Mucosa of rectum (tissue), 2 donors: ENCODE results near the gene TAF5L.
A peak's percentile ranks its signal among the peaks of the same experiment; 100 is the strongest.

Experiments used
- H3K27ac ChIP-seq, 2 donors: one replicate each; pipeline ENCODE4 v1.7.0; 2013; ENCODE audit warnings: inconsistent platforms in 2 of 2, low read depth in 2 of 2, low read length in 2 of 2
- H3K27me3 ChIP-seq, 2 donors: one replicate each; pipeline ENCODE4 v1.7.0; 2013; ENCODE audit warnings: low read length in 2 of 2; ENCODE audit not compliant: control insufficient read depth in 2 of 2, insufficient read depth in 2 of 2
- H3K36me3 ChIP-seq, 2 donors: one replicate each; pipeline ENCODE4 v1.7.0; 2013; ENCODE audit warnings: low read length in 2 of 2; ENCODE audit not compliant: control insufficient read depth in 2 of 2, insufficient read depth in 2 of 2
- H3K4me1 ChIP-seq, 2 donors: one replicate each; pipeline ENCODE4 v1.7.0; 2013; ENCODE audit warnings: low read length in 2 of 2, mild to moderate bottlenecking in 1 of 2; ENCODE audit not compliant: control insufficient read depth in 2 of 2, insufficient read depth in 2 of 2
- H3K4me3 ChIP-seq, 2 donors: one replicate each; pipeline ENCODE4 v1.7.0; 2013; ENCODE audit warnings: low read length in 2 of 2
- H3K9ac ChIP-seq, 2 donors: one replicate each; pipeline ENCODE4 v1.7.0; 2013; ENCODE audit warnings: low read length in 2 of 2, low read depth in 1 of 2, mild to moderate bottlenecking in 1 of 2
- H3K9me3 ChIP-seq, 2 donors: one replicate each; pipeline ENCODE4 v1.7.0; 2013; ENCODE audit warnings: low read length in 2 of 2; ENCODE audit not compliant: control insufficient read depth in 2 of 2
- donor health status: healthy.
- donor health status: Normal muscosa, but diverticular disease.

The TAF5L gene

DNA sequence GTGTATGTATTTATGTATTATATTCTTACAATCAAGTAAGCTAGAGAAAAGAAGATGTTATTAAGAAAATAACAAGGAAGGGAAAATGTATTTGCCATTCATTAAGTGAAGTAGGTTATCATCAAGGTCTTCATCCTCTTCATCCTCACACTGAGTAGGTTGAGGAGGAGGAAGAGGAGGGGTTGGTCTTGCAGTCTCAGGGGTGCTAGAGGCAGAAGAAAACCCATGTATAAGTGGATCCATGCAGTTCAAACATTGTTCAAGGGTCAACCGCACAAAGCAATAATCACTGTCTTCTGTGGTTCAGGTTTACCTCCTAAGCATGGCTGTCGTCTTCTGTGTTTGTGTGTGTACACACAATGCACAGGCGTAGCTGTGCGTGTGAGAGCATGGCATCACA, 17.0 kb upstream of the TAF5L start:
- peaks cover 3 to 5% of the 10 kb centered on the region in 2 donors for H3K4me1 ChIP-seq
- H3K36me3 ChIP-seq = peaks cover 24 to 30% of the 10 kb centered on the region in 2 donors
- no peaks in the 10 kb centered on the region for H3K9me3 ChIP-seq
- no peak overlapping the region for H3K4me3 ChIP-seq
- no peak overlapping the region for H3K9ac ChIP-seq
- no peak overlapping the region for H3K27ac ChIP-seq
- H3K27me3 ChIP-seq = no peaks in the 10 kb centered on the region

DNA sequence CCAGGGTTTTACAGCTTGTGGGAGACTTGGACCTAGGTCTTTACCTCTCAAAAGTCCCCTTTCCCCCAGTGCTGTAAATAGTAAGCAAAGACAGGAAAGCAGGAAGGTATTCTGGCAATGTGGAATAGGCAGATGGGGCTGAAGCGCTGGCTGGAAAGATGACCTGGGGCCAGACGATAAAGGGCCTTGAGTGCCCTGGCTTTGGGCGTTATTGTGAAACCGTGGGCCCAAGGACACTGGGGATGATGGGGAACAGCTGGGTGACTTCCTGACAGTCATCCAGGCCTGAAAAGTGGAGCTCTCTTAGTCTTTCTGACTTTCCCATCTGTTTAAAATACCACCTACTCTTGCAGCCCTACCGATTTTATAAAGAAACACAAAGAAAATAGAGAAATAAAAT, 16.5 kb upstream of the TAF5L start:
- Histone ChIP-seq H3K27me3 (no peaks in the 10 kb centered on the region), H3K4me1 (peaks cover 3 to 5% of the 10 kb centered on the region in 2 donors), H3K4me3 (no peak overlapping the region), H3K36me3 (peaks cover 25 to 28% of the 10 kb centered on the region in 2 donors), H3K9me3 (no peaks in the 10 kb centered on the region), H3K9ac (no peak overlapping the region), H3K27ac (no peak overlapping the region)

DNA sequence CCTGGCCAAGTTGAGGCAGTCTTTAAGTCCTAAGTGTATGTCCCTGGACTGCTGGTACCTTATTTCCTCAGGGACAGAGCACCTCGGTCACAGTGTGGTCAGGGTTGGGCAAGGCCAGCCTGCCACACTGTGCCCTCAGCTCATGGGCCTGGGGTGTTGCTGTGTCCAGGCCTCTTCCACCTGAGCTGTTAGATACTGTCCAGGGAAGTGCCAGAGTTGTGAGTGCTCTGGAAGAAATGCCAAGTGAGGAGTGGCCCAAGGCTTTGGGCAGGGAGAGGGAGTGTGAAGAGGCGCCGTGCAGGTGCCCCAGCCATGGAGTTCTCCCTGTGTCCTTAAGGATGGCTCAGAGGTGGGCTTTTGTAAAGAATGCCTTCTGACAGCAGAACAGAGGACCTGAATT, 15.4 kb upstream of the TAF5L start:
- H3K27ac ChIP-seq = no peak overlapping the region
- no peaks in the 10 kb centered on the region for H3K27me3 ChIP-seq
- no peak overlapping the region for H3K4me3 ChIP-seq
- H3K4me1 ChIP-seq = peaks cover 3 to 5% of the 10 kb centered on the region in 2 donors
- H3K9me3 ChIP-seq = no peaks in the 10 kb centered on the region
- no peak overlapping the region for H3K9ac ChIP-seq
- peaks cover 26 to 30% of the 10 kb centered on the region in 2 donors for H3K36me3 ChIP-seq

DNA sequence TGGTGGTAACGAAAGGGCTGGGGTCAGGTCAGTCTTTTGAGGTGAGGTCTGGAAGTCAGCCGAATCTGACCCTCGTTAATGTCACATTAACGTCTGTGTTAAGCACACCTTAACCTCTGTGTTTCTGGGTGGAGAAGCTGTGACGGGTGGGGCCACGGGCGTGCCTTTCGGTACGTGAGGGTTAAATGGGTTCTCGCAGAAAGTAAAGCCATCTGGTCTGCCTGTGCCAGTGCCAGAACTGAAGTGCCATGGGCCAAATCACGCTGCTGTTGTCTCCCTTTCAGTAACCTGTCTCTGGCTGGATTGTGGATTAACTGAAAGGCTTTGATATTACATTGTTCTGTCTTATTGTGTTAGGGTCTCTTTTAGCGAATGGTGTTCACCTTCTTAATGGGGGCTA, 14.5 kb upstream of the TAF5L start:
- Histone ChIP-seq H3K4me1 (peaks cover 3 to 5% of the 10 kb centered on the region in 2 donors), H3K27me3 (no peaks in the 10 kb centered on the region), H3K9me3 (no peaks in the 10 kb centered on the region), H3K27ac (no peak overlapping the region), H3K4me3 (no peak overlapping the region), H3K9ac (no peak overlapping the region), H3K36me3 (peaks cover 32% of the 10 kb centered on the region in 2 donors)

DNA sequence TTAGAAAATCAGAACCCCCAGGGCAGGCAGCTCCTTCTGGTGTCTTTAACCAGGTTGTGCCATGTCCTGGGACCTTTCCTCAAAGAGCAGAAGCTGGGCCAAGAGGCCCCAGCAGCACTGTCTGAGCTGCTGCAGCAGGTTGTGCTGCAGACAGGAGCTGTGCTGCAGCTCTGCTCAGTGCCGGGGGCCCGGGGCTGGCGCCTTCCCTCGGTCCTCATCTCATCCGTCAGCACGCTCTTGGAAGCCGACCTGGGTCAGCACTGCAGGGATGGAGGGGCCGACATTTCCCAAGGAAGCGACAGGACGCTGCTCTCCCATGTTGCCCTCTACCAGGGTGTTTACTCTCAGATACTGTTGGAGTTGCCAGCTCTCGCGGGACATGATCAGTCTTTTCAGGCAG, 11.8 kb upstream of the TAF5L start:
- peaks cover 31 to 33% of the 10 kb centered on the region in 2 donors for H3K36me3 ChIP-seq
- no peaks in the 10 kb centered on the region for H3K9me3 ChIP-seq
- H3K4me3 ChIP-seq = no peak overlapping the region
- peaks cover 3 to 5% of the 10 kb centered on the region in 2 donors for H3K4me1 ChIP-seq
- H3K9ac ChIP-seq = no peak overlapping the region
- no peak overlapping the region for H3K27ac ChIP-seq
- H3K27me3 ChIP-seq = no peaks in the 10 kb centered on the region

DNA sequence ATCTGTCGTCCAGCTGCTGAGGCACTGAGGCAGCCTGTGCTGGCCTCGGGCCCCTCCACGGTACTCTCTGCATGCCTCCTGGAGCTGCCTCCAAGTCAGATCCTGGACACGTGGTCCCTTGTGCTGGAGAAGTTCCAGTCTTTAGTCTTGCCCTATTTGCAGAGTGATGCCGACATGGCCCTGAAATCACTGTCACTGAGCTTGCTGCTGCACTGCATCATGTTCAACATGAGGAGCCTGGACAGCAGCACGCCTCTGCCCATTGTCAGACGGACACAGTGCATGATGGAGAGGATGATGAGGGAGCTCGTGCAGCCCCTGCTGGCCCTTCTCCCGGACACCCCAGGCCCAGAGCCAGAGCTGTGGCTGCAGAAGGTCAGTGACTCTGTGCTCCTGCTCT, 10.1 kb upstream of the TAF5L start:
- peaks cover 31 to 33% of the 10 kb centered on the region in 2 donors for H3K36me3 ChIP-seq
- no peaks in the 10 kb centered on the region for H3K27me3 ChIP-seq
- H3K9ac ChIP-seq = no peak overlapping the region

DNA sequence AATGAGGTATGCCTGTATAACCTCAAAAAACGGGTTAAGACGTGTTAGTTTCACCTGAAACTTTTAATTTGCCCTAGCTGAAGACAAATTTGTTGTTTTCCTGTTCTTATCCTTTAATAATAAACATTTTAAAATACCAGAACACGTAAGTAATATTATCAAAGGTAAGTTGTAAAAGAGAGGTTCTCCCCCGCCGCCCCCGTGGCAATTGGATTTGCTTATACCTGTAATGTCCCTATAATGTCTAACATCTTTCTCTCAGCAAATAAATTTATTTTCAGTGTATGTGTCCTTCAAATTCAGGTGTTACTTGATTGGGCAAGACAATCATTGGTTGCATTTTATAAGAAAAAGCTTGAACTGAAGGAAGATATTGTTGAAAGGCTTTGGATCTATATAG, 6.0 kb upstream of the TAF5L start:
- no peaks in the 10 kb centered on the region for H3K9me3 ChIP-seq
- H3K36me3 ChIP-seq = peaks cover 22 to 24% of the 10 kb centered on the region in 2 donors
- no peak overlapping the region for H3K27ac ChIP-seq
- no peak overlapping the region for H3K9ac ChIP-seq
- no peaks in the 10 kb centered on the region for H3K27me3 ChIP-seq
- no peak overlapping the region for H3K4me3 ChIP-seq
- peaks cover under 1 to 6% of the 10 kb centered on the region in 2 donors for H3K4me1 ChIP-seq

More for the DNA sequence above, 10.1 kb upstream of the TAF5L start:
- Histone ChIP-seq H3K9me3 (no peaks in the 10 kb centered on the region), H3K4me3 (no peak overlapping the region), H3K4me1 (peaks cover 3 to 5% of the 10 kb centered on the region in 2 donors), H3K27ac (no peak overlapping the region)

DNA sequence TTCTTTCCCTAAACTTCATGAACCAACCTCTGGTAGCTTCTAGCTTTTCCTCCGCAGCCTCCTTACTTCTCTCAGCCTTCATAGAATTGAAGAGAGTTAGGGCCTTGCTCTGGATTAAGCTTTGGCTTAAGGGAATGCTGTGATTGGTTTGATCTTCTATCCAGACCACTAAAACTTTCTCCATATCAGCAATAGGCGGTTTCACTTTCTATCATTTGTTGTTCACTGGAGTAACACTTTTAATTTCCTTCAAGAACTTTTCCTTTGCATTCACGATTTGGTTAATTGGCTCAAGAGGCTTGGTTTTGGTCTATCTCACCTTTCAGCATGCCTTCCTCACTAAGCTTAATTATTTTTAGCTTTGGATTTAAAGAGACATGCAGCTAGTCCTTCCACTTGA, 5.2 kb upstream of the TAF5L start:
- Histone ChIP-seq H3K9me3 (no peaks in the 10 kb centered on the region), H3K4me1 (peaks cover 3 to 10% of the 10 kb centered on the region in 2 donors), H3K4me3 (no peak overlapping the region), H3K27ac (no peak overlapping the region), H3K36me3 (peaks cover 14 to 15% of the 10 kb centered on the region in 2 donors), H3K27me3 (no peaks in the 10 kb centered on the region), H3K9ac (no peak overlapping the region)

DNA sequence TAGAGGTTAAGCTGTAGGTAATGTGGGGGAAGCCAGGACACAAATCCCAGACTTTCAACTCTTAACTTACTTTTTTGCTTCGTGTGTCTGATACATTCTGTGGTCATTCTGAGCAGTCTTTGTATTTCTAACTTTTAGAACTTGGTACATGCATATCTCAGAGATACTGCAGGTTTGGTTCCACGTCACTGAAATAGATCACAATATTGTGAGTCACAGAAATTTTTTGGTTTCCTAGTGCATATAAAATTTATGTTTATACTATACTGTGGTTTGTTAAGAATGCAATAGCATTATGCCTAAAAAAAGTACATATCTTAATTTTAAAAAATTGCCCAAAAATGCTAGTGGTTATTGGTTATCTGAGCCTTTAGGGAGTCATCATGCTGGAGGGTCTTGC, 3.3 kb upstream of the TAF5L start:
- H3K4me3 ChIP-seq = no peak overlapping the region
- H3K9me3 ChIP-seq = no peaks in the 10 kb centered on the region
- H3K27me3 ChIP-seq = no peaks in the 10 kb centered on the region
- H3K4me1 ChIP-seq = peaks cover 9 to 18% of the 10 kb centered on the region in 2 donors
- no peak overlapping the region for H3K9ac ChIP-seq
- H3K27ac ChIP-seq = no peak overlapping the region
- no peaks in the 10 kb centered on the region for H3K36me3 ChIP-seq

DNA sequence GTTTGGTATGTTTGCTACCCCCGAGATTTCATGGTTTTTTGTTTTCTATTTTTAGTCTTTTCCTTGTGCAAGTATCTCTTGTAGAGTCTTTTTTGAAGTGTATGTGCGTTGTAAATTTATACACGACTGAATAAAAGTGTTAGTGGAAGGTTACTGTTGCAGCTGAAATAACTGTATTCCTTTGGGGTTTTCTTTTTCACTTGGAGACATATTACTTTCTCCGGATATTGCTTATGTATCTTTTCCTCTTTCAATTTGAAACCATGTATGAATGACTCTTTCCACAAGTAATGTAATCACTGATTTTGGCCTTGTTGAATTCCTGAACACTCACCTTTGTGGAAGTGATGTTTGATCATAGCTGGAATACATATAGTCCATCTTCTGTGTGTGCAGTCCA, 1.1 kb upstream of the TAF5L start:
- H3K36me3 ChIP-seq = no peaks in the 10 kb centered on the region
- no peak overlapping the region for H3K27ac ChIP-seq
- peak overlapping the region; percentile 78 to 89 for H3K4me3 ChIP-seq
- peak overlapping the region; percentile 65 to 73 for H3K9ac ChIP-seq
- no peaks in the 10 kb centered on the region for H3K9me3 ChIP-seq
- H3K4me1 ChIP-seq = peaks cover 9 to 18% of the 10 kb centered on the region in 2 donors
- no peaks in the 10 kb centered on the region for H3K27me3 ChIP-seq
